HEK293 (cell line): ENCODE data around the gene CDC25C.

ENCODE experiments used
- KLF9 ChIP-seq: fragments of 450-650 bp; formaldehyde crosslinking; IDR thresholded peaks from 2 replicates; pipeline ENCODE4 v1.5.1; 2016; ENCODE audit warnings: missing biosample characterization, missing genetic modification characterization, low read depth
- YY1 ChIP-seq: fragments of 450-650 bp; formaldehyde crosslinking; IDR thresholded peaks from 2 replicates; pipeline ENCODE4 v1.5.1; 2018; ENCODE audit warnings: missing biosample characterization, missing genetic modification characterization
- ZNF274 ChIP-seq, 2 experiments: fragments of 200-500 bp in 1 of 2; fragments of 450-650 bp in 1 of 2; sonication (Bioruptor generic) in 1 of 2; formaldehyde crosslinking in 1 of 2; IDR thresholded peaks; 2 replicates each; pipeline versions ENCODE4 v1.5.1 to v1.6.1; 2014 to 2016; ENCODE audit warnings: borderline replicate concordance in 1 of 2, inconsistent platforms in 1 of 2, low read length in 1 of 2, missing biosample characterization in 1 of 2, missing genetic modification characterization in 1 of 2
- ZNF426 ChIP-seq: fragments of 450-650 bp; formaldehyde crosslinking; IDR thresholded peaks from 2 replicates; pipeline ENCODE4 v1.5.1; 2017; ENCODE audit warnings: missing biosample characterization, missing genetic modification characterization, mild to moderate bottlenecking, inconsistent platforms, moderate library complexity
- ZNF596 ChIP-seq: fragments of 450-650 bp; IDR thresholded peaks from 2 replicates; pipeline ENCODE4 v1.5.0; 2018; ENCODE audit warnings: missing biosample characterization, mild to moderate bottlenecking, missing genetic modification characterization, moderate library complexity
- ZNF600 ChIP-seq: fragments of 450-650 bp; formaldehyde crosslinking; IDR thresholded peaks from 2 replicates; pipeline ENCODE4 v1.5.1; 2016; ENCODE audit warnings: missing biosample characterization, missing genetic modification characterization
- ZNF768 ChIP-seq: fragments of 450-650 bp; formaldehyde crosslinking; IDR thresholded peaks from 2 replicates; pipeline ENCODE4 v1.5.1; 2018; ENCODE audit warnings: missing biosample characterization, mild to moderate bottlenecking, missing genetic modification characterization
- TF ChIP-seq, protein P1 (sequence below): fragments of 450-650 bp; formaldehyde crosslinking; IDR thresholded peaks from 2 replicates; pipeline ENCODE4 v1.5.0; 2017; ENCODE audit warnings: missing biosample characterization, missing genetic modification characterization, borderline replicate concordance
- TF ChIP-seq, protein P2 (sequence below): fragments of 450-650 bp; formaldehyde crosslinking; IDR thresholded peaks from 2 replicates; pipeline ENCODE4 v1.5.1; 2016; ENCODE audit warnings: missing biosample characterization, missing genetic modification characterization

DNA sequence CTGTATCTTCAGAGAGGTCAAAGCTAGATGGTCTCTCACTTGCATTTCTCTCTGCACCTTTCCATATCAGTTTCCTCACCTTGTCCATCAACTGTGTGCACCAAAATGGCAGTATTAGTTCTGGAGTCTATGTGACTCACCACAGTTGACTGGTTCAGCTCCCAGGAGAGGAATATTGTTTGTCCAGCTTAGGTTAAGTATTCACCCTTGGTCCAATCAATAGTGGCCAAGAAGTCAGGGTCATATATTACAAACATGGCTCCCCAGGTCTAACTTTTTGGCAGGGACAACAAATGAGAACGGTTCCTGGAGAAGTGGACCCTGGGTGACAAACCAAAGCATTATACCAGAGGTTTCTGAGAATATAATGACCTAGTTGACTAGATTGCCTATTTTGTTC is 93.6 kb downstream of the CDC25C start:
- TF ChIP-seq ZNF768 (no peak), KLF9 (tag by site-specific recombination) (no peak), ZNF600 (no peak), ZNF596 (tag by site-specific recombination) (no peak), YY1 (tag by site-specific recombination) (no peak), ZNF274 (IDR thresholded peaks at IDR 0.05; ENCODE audit: low read length) (no peak), ZNF274 (tag by site-specific recombination; IDR thresholded peaks at IDR 0.05; ENCODE audit: borderline replicate concordance) (no peak), ZNF426 (tag by site-specific recombination) (no peak)
- TF ChIP-seq, protein P1, sequence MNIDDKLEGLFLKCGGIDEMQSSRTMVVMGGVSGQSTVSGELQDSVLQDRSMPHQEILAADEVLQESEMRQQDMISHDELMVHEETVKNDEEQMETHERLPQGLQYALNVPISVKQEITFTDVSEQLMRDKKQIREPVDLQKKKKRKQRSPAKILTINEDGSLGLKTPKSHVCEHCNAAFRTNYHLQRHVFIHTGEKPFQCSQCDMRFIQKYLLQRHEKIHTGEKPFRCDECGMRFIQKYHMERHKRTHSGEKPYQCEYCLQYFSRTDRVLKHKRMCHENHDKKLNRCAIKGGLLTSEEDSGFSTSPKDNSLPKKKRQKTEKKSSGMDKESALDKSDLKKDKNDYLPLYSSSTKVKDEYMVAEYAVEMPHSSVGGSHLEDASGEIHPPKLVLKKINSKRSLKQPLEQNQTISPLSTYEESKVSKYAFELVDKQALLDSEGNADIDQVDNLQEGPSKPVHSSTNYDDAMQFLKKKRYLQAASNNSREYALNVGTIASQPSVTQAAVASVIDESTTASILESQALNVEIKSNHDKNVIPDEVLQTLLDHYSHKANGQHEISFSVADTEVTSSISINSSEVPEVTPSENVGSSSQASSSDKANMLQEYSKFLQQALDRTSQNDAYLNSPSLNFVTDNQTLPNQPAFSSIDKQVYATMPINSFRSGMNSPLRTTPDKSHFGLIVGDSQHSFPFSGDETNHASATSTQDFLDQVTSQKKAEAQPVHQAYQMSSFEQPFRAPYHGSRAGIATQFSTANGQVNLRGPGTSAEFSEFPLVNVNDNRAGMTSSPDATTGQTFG (tag by site-specific recombination), result no peak
- TF ChIP-seq, protein P2, sequence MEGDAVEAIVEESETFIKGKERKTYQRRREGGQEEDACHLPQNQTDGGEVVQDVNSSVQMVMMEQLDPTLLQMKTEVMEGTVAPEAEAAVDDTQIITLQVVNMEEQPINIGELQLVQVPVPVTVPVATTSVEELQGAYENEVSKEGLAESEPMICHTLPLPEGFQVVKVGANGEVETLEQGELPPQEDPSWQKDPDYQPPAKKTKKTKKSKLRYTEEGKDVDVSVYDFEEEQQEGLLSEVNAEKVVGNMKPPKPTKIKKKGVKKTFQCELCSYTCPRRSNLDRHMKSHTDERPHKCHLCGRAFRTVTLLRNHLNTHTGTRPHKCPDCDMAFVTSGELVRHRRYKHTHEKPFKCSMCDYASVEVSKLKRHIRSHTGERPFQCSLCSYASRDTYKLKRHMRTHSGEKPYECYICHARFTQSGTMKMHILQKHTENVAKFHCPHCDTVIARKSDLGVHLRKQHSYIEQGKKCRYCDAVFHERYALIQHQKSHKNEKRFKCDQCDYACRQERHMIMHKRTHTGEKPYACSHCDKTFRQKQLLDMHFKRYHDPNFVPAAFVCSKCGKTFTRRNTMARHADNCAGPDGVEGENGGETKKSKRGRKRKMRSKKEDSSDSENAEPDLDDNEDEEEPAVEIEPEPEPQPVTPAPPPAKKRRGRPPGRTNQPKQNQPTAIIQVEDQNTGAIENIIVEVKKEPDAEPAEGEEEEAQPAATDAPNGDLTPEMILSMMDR (tag by site-specific recombination), result no peak
